ENCODE data around the gene FCGR3A.

FCGR3A gene

GRCh38 chr1:161511756-161512060, 37.9 kb downstream of the FCGR3A start:
- no peaks in the 10 kb centered on the region for H4K20me1 ChIP-seq (ENCODE audit: insufficient read depth, low read length)
- no peak for ATAC-seq (ENCODE audit: insufficient read depth, low read depth)
- no peak for TF ChIP-seq CTCF (IDR thresholded peaks at IDR 0.05; ENCODE audit: borderline replicate concordance, extremely low read depth, low read length, poor library complexity, severe bottlenecking)
- no peak for TF ChIP-seq EZH2 (IDR thresholded peaks at IDR 0.05; ENCODE audit: borderline replicate concordance, low read depth, low read length, severe bottlenecking)

GRCh38 chr1:161511018-161511755, 38.4 kb downstream of the FCGR3A start:
- Histone ChIP-seq H3K36me3 (ENCODE audit: insufficient read depth, low read length) (no peaks in the 10 kb centered on the region), H3K4me1 (ENCODE audit: insufficient read depth, low read length) (no peaks in the 10 kb centered on the region), H4K20me1 (ENCODE audit: insufficient read depth, low read length) (no peaks in the 10 kb centered on the region), H3K27ac (ENCODE audit: low read length) (no peak overlapping the region), H3K9ac (ENCODE audit: low read depth, low read length) (no peak overlapping the region), H3K27me3 (ENCODE audit: insufficient read depth, low read length, poor library complexity) (no peaks in the 10 kb centered on the region), H3K4me3 (ENCODE audit: low read depth in 1 of 2, low read length in 2 of 2) (no peak overlapping the region), H2AFZ (ENCODE audit: low read depth, low read length) (no peak overlapping the region), H3K9me3 (ENCODE audit: insufficient read depth, low read length, severe bottlenecking) (no peaks in the 10 kb centered on the region), H3K79me2 (ENCODE audit: insufficient read depth, low read length) (no peaks in the 10 kb centered on the region), H3K4me2 (ENCODE audit: insufficient read depth, low read length) (no peak overlapping the region)
- no peak for ATAC-seq (ENCODE audit: insufficient read depth, low read depth)
- no peak for DNase-seq
- TF ChIP-seq CTCF (IDR thresholded peaks at IDR 0.05; ENCODE audit: borderline replicate concordance, extremely low read depth, low read length, poor library complexity, severe bottlenecking) (no peak), EZH2 (IDR thresholded peaks at IDR 0.05; ENCODE audit: borderline replicate concordance, low read depth, low read length, severe bottlenecking) (no peak)

More at GRCh38 chr1:161511756-161512060, 37.9 kb downstream of the FCGR3A start:
- Histone ChIP-seq H3K9me3 (ENCODE audit: insufficient read depth, low read length, severe bottlenecking) (no peaks in the 10 kb centered on the region), H3K9ac (ENCODE audit: low read depth, low read length) (no peak overlapping the region), H3K4me1 (ENCODE audit: insufficient read depth, low read length) (no peaks in the 10 kb centered on the region), H3K79me2 (ENCODE audit: insufficient read depth, low read length) (no peaks in the 10 kb centered on the region), H2AFZ (ENCODE audit: low read depth, low read length) (no peak overlapping the region), H3K36me3 (ENCODE audit: insufficient read depth, low read length) (no peaks in the 10 kb centered on the region), H3K27me3 (ENCODE audit: insufficient read depth, low read length, poor library complexity) (no peaks in the 10 kb centered on the region), H3K4me2 (ENCODE audit: insufficient read depth, low read length) (no peak overlapping the region), H3K4me3 (ENCODE audit: low read depth in 1 of 2, low read length in 2 of 2) (no peak overlapping the region), H3K27ac (ENCODE audit: low read length) (no peak overlapping the region)
- no peak for DNase-seq

- no peak overlapping the region for H3K4me3 ChIP-seq (ENCODE audit: low read depth in 1 of 2, low read length in 2 of 2)
- DNase-seq (no peak), ATAC-seq (ENCODE audit: insufficient read depth, low read depth) (no peak)
- no peaks in the 10 kb centered on the region for H3K36me3 ChIP-seq (ENCODE audit: insufficient read depth, low read length)
- H4K20me1 ChIP-seq (ENCODE audit: insufficient read depth, low read length), result no peaks in the 10 kb centered on the region
- no peaks in the 10 kb centered on the region for H3K79me2 ChIP-seq (ENCODE audit: insufficient read depth, low read length)
- H3K9me3 ChIP-seq (ENCODE audit: insufficient read depth, low read length, severe bottlenecking), result no peaks in the 10 kb centered on the region
- TF ChIP-seq EZH2 (IDR thresholded peaks at IDR 0.05; ENCODE audit: borderline replicate concordance, low read depth, low read length, severe bottlenecking) (no peak), CTCF (IDR thresholded peaks at IDR 0.05; ENCODE audit: borderline replicate concordance, extremely low read depth, low read length, poor library complexity, severe bottlenecking) (no peak)
- no peak overlapping the region for H2AFZ ChIP-seq (ENCODE audit: low read depth, low read length)
- H3K27me3 ChIP-seq (ENCODE audit: insufficient read depth, low read length, poor library complexity), result no peaks in the 10 kb centered on the region
- no peak overlapping the region for H3K4me2 ChIP-seq (ENCODE audit: insufficient read depth, low read length)
- H3K4me1 ChIP-seq (ENCODE audit: insufficient read depth, low read length), result no peaks in the 10 kb centered on the region
- H3K9ac ChIP-seq (ENCODE audit: low read depth, low read length), result no peak overlapping the region
- H3K27ac ChIP-seq (ENCODE audit: low read length), result no peak overlapping the region
Observed at GRCh38 chr1:161510477-161510876, 39.1 kb downstream of the FCGR3A start.

Data from DND-41 (cell line).